K562 (cell line): ENCODE measurements around the gene NRXN3. TPM values are rescaled to one million over a fixed set of nuclear protein-coding genes. Genes with fewer than 3 reads are reported as not detected.

Experiments
- ATAC-seq: fragments of 200-7000 bp; cut with Tn5 transposase; 3 replicates; pipeline ENCODE4 v1.9.1; 2020; ENCODE audit warnings: moderate library complexity
- BruUV-seq: library from RNA; stranded (reverse); fragments of 400-500 nt; replicated peaks from 2 replicates; lab custom pipeline; 2021; lab: Mats Ljungman, UMichigan
- CTCF ChIA-PET: fragments of 300-600 bp; formaldehyde crosslinking; extraction: SDS; loops from one replicate; lab custom pipeline; 2021; ENCODE audit warnings: low intra/inter-chr PET ratio; lab: Yijun Ruan, JAX
- POLR2A ChIA-PET: fragments of 300-600, 350-650 bp; sonication (Branson Sonifier 250); formaldehyde crosslinking; extraction: SDS; loops from one replicate; lab custom pipeline; 2021; ENCODE audit warnings: antibody characterized with exemption, inconsistent platforms; lab: Yijun Ruan, JAX
- DNase-seq, 4 experiments: peaks; one replicate each; pipeline versions ENCODE4 v3.0.0 to v3.0.0-alpha.2; 2011 to 2018; ENCODE audit warnings: low spot score in 3 of 4, mixed read lengths in 3 of 4; ENCODE audit errors: extremely low read depth in 1 of 4
- FAIRE-seq: peaks from 2 replicates; lab custom pipeline; 2011; peaks lifted over from hg19 to GRCh38; lab: Jason Lieb, UNC
- H2AFZ ChIP-seq: 2 replicates; pipeline ENCODE4 v1.6.0; 2011; ENCODE audit warnings: low read depth, low read length, control low read depth, inconsistent platforms
- H3K27ac ChIP-seq: fragments of 200-600 bp; 3 replicates; pipeline ENCODE4 v1.8.0; 2011; ENCODE audit warnings: low read depth, mild to moderate bottlenecking, control low read depth, inconsistent platforms, low read length, moderate library complexity, mixed read lengths; ENCODE audit errors: extremely low read depth
- H3K27me3 ChIP-seq, 2 experiments: fragments of 300-600 bp in 1 of 2; 2 replicates in 1 of 2; 3 replicates in 1 of 2; pipeline versions ENCODE4 v1.6.0 to v1.8.0; 2011; ENCODE audit warnings: inconsistent platforms in 2 of 2, low read length in 2 of 2, mild to moderate bottlenecking in 1 of 2, mixed read lengths in 1 of 2, moderate library complexity in 1 of 2; ENCODE audit not compliant: control insufficient read depth in 2 of 2, insufficient read depth in 2 of 2
- H3K36me3 ChIP-seq: fragments of 300-600 bp; 3 replicates; pipeline ENCODE4 v1.8.0; 2011; ENCODE audit warnings: mild to moderate bottlenecking, low read length, inconsistent platforms; ENCODE audit not compliant: control insufficient read depth, insufficient read depth
- H3K4me1 ChIP-seq, 2 experiments: fragments of 200-600 bp in 1 of 2; replicated peaks in 1 of 2; 2 replicates in 1 of 2; 3 replicates in 1 of 2; pipeline versions ENCODE4 v1.5.1 to v1.8.0; 2011; ENCODE audit warnings: inconsistent platforms in 2 of 2, low read length in 2 of 2, mild to moderate bottlenecking in 1 of 2, mixed read lengths in 1 of 2, moderate library complexity in 1 of 2; ENCODE audit not compliant: control insufficient read depth in 2 of 2, insufficient read depth in 2 of 2
- H3K4me2 ChIP-seq: 2 replicates; pipeline ENCODE4 v1.6.1; 2011; ENCODE audit warnings: low read length, control low read depth, inconsistent platforms, mixed read lengths; ENCODE audit not compliant: insufficient read depth
- H3K4me3 ChIP-seq: fragments of 200-600 bp; sonication (generic), shearing (Covaris generic); 2 replicates; pipeline ENCODE4 v1.5.1; 2016; ENCODE audit warnings: control low read depth, inconsistent platforms
- H3K79me2 ChIP-seq: fragments of 200-600 bp; 3 replicates; pipeline ENCODE4 v1.8.0; 2011; ENCODE audit warnings: low read length, inconsistent platforms; ENCODE audit not compliant: control insufficient read depth, insufficient read depth
- H3K9ac ChIP-seq, 2 experiments: 2 replicates each; pipeline versions ENCODE4 v1.6.0 to v1.6.1; 2011; ENCODE audit warnings: low read depth in 2 of 2, low read length in 2 of 2, control low read depth in 1 of 2, inconsistent platforms in 1 of 2, mild to moderate bottlenecking in 1 of 2, mixed read lengths in 1 of 2; ENCODE audit not compliant: insufficient read depth in 1 of 2
- H3K9me1 ChIP-seq: one replicate; pipeline ENCODE4 v1.6.0; 2011; ENCODE audit warnings: inconsistent platforms, mild to moderate bottlenecking, low read length, moderate library complexity; ENCODE audit not compliant: control insufficient read depth, insufficient read depth
- H3K9me3 ChIP-seq: replicated peaks from 2 replicates; pipeline ENCODE4 v1.5.1; 2011; ENCODE audit warnings: low read depth, low read length, inconsistent platforms; ENCODE audit not compliant: control insufficient read depth, insufficient read depth
- H4K20me1 ChIP-seq: replicated peaks from 2 replicates; pipeline ENCODE4 v1.6.1; 2011; ENCODE audit warnings: low read length, inconsistent platforms, mixed read lengths; ENCODE audit not compliant: control insufficient read depth, insufficient read depth
- RBBP5 ChIP-seq: fragments of 200-600 bp; sonication (generic); IDR thresholded peaks from 2 replicates; pipeline ENCODE4 v1.6.1; 2012; ENCODE audit warnings: borderline replicate concordance, mild to moderate bottlenecking, low read length, control low read depth, inconsistent platforms; ENCODE audit not compliant: insufficient read depth, poor library complexity, severe bottlenecking
- SOX6 ChIP-seq: fragments of 450-650 bp; IDR thresholded peaks from 2 replicates; pipeline ENCODE4 v1.6.1; 2014; ENCODE audit warnings: mild to moderate bottlenecking
- XRCC5 ChIP-seq: fragments of 200-400 bp; formaldehyde crosslinking; IDR thresholded peaks from 2 replicates; pipeline ENCODE4 v1.6.1; 2017; ENCODE audit warnings: low read depth, mild to moderate bottlenecking, low read length
- WGBS: fragments of 100-300 bp; shearing (Covaris generic); methylation state at CpG from one replicate; pipeline ENCODE4 v1.1.6; 2016; ENCODE audit warnings: low coverage, mixed read lengths; ENCODE audit not compliant: insufficient coverage; ENCODE audit errors: missing lambda C conversion rate; 5-methylcytosine and 5-hydroxymethylcytosine counted together
- in situ Hi-C: fragments of 300-500 bp; cut with MboI; formaldehyde crosslinking; loops from 4 replicates; pipeline ENCODE4 v1.15.0; 2018; ENCODE audit warnings: inconsistent platforms, mixed read lengths
- intact Hi-C: fragments of 100-400 bp; cut with micrococcal nuclease; formaldehyde crosslinking; loops from 2 replicates; pipeline ENCODE4 v1.14.2; 2022
- polyA plus RNA-seq, 8 experiments: library from polyadenylated mRNA; depleted of rRNA in 4 of 8; stranded (reverse) in 5 of 8; unstranded in 3 of 8; fragments of >200 nt; fragmentation: Nextera tagmentation in 2 of 8; fragmentation: Illumina TruSeq in 1 of 8; extraction: Ambion mirVana in 2 of 8; extraction: Trizol in 1 of 8; gene quantifications; 2 replicates each; pipeline versions ENCODE4 v1.2.1 to v1.2.3, GENCODE V29; 2011 to 2014; ENCODE audit warnings: inconsistent platforms in 1 of 8, missing spikeins in 1 of 8
- total RNA-seq, 7 experiments: library from RNA; depleted of rRNA in 6 of 7; stranded (reverse); fragments of >200 nt in 6 of 7; fragmentation: Illumina TruSeq in 2 of 7; extraction: Trizol in 2 of 7; gene quantifications; 2 replicates each; pipeline versions ENCODE4 v1.2.1 to v1.2.3, GENCODE V29; 2011 to 2021; ENCODE audit warnings: low replicate concordance in 1 of 7
- TF ChIP-seq, protein P1 (sequence below): fragments of 450-650 bp; conservative IDR thresholded peaks from 2 replicates; pipeline ENCODE4 v1.6.1; 2016; ENCODE audit warnings: missing genetic modification characterization, low read depth, mild to moderate bottlenecking, missing compliant biosample characterization, moderate library complexity

Gene NRXN3
- total and polyA plus RNA-seq, 9 of the 15 experiments (the other 6 are each of a cell fraction or from before 2014, with no cell fraction given): 0.09 TPM; not detected in 8

DNA sequence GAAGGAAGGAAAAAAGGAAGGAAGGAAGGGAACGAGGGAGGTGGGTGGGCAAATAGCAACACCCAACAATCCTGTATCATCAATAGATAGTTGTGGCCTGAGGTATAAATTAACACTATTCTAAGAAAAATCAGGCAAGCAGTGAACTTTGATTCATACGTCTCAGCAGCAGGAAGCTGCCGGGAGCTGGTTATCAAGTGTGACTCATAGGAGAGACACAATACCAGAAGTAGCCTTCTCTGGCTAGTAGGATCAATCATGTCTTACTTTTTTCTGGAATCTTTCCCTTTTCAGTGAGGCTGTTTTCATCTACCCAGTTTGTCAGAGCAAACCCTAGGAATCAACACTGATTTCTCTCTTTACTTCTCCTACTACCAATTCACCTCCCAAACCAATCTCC is 780.5 kb downstream of the NRXN3 start:
- no peak for FAIRE-seq
- no peak for DNase-seq
- in situ Hi-C loops: loop anchor here (25.0 kb wide), 1 partner anchor 1887 kb away; no protein-coding TSS in a partner anchor
- no peak overlapping the region for H3K4me3 ChIP-seq
- no peaks in the 10 kb centered on the region for H3K27me3 ChIP-seq
- WGBS: 0% methylated on average over 2 of the region's 3 CpGs
- H3K27ac ChIP-seq: no peak overlapping the region
- no peak for TF ChIP-seq XRCC5
- ChIA-PET CTCF (no interaction called here), POLR2A (interaction anchor here (0.8 kb wide), 1 partner anchor 11 kb away, joined by 3 read pairs; no protein-coding TSS in a partner anchor)
- no peaks in the 10 kb centered on the region for H4K20me1 ChIP-seq
- intact Hi-C loops: no loop called here
- no peaks in the 10 kb centered on the region for H3K4me1 ChIP-seq
- H3K9me3 ChIP-seq: no peaks in the 10 kb centered on the region
- ATAC-seq: no peak
- H3K9me1 ChIP-seq: no peaks in the 10 kb centered on the region
- no peak overlapping the region for H2AFZ ChIP-seq
- BruUV-seq: no TSS peak
- no peak overlapping the region for H3K9ac ChIP-seq
- no peaks in the 10 kb centered on the region for H3K79me2 ChIP-seq
- no peak overlapping the region for H3K4me2 ChIP-seq
- no peaks in the 10 kb centered on the region for H3K36me3 ChIP-seq

DNA sequence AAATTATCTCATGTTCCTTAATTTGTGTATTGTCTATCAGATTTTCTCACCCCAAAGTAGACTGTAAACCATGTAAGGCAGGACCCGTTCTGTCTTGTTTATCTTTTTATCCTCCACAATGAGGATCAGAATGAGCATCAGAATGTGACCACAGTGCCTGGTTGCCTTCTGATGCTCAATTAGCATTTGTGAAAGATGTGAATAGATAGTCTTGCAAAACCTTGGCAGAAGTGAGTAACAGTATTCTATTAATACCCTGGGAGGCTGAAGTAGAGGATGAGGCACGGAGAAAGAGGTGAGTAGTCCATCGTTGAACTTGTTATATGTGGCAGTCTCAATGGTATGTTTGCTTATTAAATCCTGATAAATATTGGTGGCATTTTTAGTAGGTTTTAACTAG is 781.4 kb downstream of the NRXN3 start:
- BruUV-seq: no TSS peak
- H3K36me3 ChIP-seq: no peaks in the 10 kb centered on the region
- H3K27ac ChIP-seq: no peak overlapping the region
- no peak overlapping the region for H3K4me2 ChIP-seq
- intact Hi-C loops: no loop called here
- H3K9ac ChIP-seq: no peak overlapping the region
- H3K4me3 ChIP-seq: no peak overlapping the region
- POLR2A ChIA-PET: interaction anchor here (0.8 kb wide), 1 partner anchor 10 kb away, joined by 3 read pairs; no protein-coding TSS in a partner anchor
- no peaks in the 10 kb centered on the region for H3K27me3 ChIP-seq
- WGBS: 0% methylated on average over 3 of the region's 3 CpGs
- no peaks in the 10 kb centered on the region for H3K9me1 ChIP-seq
- no peaks in the 10 kb centered on the region for H3K79me2 ChIP-seq
- no peak for ATAC-seq
- no peak for DNase-seq
- CTCF ChIA-PET: no interaction called here
- no peaks in the 10 kb centered on the region for H3K9me3 ChIP-seq
- TF ChIP-seq RBBP5 (no peak), SOX6 (no peak)
- TF ChIP-seq, protein P1, sequence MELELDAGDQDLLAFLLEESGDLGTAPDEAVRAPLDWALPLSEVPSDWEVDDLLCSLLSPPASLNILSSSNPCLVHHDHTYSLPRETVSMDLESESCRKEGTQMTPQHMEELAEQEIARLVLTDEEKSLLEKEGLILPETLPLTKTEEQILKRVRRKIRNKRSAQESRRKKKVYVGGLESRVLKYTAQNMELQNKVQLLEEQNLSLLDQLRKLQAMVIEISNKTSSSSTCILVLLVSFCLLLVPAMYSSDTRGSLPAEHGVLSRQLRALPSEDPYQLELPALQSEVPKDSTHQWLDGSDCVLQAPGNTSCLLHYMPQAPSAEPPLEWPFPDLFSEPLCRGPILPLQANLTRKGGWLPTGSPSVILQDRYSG (tag): no peak
- no peaks in the 10 kb centered on the region for H4K20me1 ChIP-seq
- in situ Hi-C loops: loop anchor here (25.0 kb wide), 1 partner anchor 1886 kb away; no protein-coding TSS in a partner anchor
- FAIRE-seq: no peak
- no peak overlapping the region for H2AFZ ChIP-seq
- no peaks in the 10 kb centered on the region for H3K4me1 ChIP-seq
